Breast epithelium (tissue), 4 donors: ENCODE results near the gene NOTCH3. TPM values are rescaled to one million over a fixed set of nuclear protein-coding genes. Genes with fewer than 3 reads are reported as not detected.
A peak's percentile ranks its signal among the peaks of the same experiment; 100 is the strongest.

Experiments used
- DNase-seq, 2 donors: peaks; one replicate each; pipeline ENCODE4 v3.0.0-alpha.2; 2019; ENCODE audit warnings: low spot score in 2 of 2
- H3K27ac ChIP-seq, 2 donors: fragments of 200-600 bp; sonication (generic) in 1 of 2; one replicate each; pipeline ENCODE4 v1.5.1; 2016 to 2019; ENCODE audit warnings: mild to moderate bottlenecking in 1 of 2
- H3K27me3 ChIP-seq, 2 donors: fragments of 200-600 bp; sonication (generic) in 1 of 2; one replicate each; pipeline versions ENCODE4 v1.5.1 to v1.6.0; 2017 to 2019; ENCODE audit warnings: control low read depth in 1 of 2, mild to moderate bottlenecking in 1 of 2
- H3K36me3 ChIP-seq: fragments of 200-600 bp; one replicate; pipeline ENCODE4 v1.5.1; 2019
- H3K4me1 ChIP-seq, 2 donors: fragments of 200-600 bp; sonication (generic); one replicate each; pipeline ENCODE4 v1.5.1; 2016 to 2019; ENCODE audit warnings: control low read depth in 1 of 2
- H3K4me3 ChIP-seq, 3 donors: fragments of 200-600 bp; sonication (generic); 1 replicate in 2 of 3; 2 replicates in 1 of 3; pipeline ENCODE4 v1.5.1; 2016 to 2019; ENCODE audit warnings: mild to moderate bottlenecking in 3 of 3, moderate library complexity in 2 of 3
- H3K9me3 ChIP-seq, 2 donors: fragments of 200-600 bp; sonication (generic) in 1 of 2; one replicate each; pipeline ENCODE4 v1.5.1; 2016 to 2019; ENCODE audit warnings: control low read depth in 1 of 2
- POLR2A ChIP-seq: fragments of 450-650 bp; IDR thresholded peaks from one replicate; pipeline ENCODE4 v1.6.1; 2016; ENCODE audit warnings: antibody characterized with exemption, mild to moderate bottlenecking, moderate library complexity
- POLR2AphosphoS5 ChIP-seq, 3 donors: sonication (generic); formaldehyde crosslinking; IDR thresholded peaks; one replicate each; pipeline ENCODE4 v1.6.1; 2017; ENCODE audit warnings: antibody characterized with exemption in 3 of 3
- intact Hi-C: fragments of 100-400 bp; cut with DNase I; formaldehyde crosslinking; loops from one replicate; pipeline ENCODE4 v1.15.1; 2023; ENCODE audit warnings: low total_unique reads
- total RNA-seq, 3 donors: library from RNA; depleted of rRNA; stranded (reverse); fragments of >200 nt; gene quantifications; one replicate each; pipeline ENCODE4 v1.1.0, GENCODE V29; 2016
- TF ChIP-seq, protein P1 (sequence below), 3 donors: fragments of 450-650 bp; IDR thresholded peaks; one replicate each; pipeline ENCODE4 v1.5.1; 2016 to 2017; ENCODE audit warnings: antibody characterized with exemption in 3 of 3, mild to moderate bottlenecking in 3 of 3, moderate library complexity in 3 of 3

Gene NOTCH3
- total RNA-seq, 3 donors from 2014 or later = 22.0 to 36.4 (median 22.7) TPM

GRCh38 chr19:15118789-15119494 lies 81.9 kb downstream of the NOTCH3 start:
- no peak for TF ChIP-seq POLR2A
- TF ChIP-seq, protein P1, sequence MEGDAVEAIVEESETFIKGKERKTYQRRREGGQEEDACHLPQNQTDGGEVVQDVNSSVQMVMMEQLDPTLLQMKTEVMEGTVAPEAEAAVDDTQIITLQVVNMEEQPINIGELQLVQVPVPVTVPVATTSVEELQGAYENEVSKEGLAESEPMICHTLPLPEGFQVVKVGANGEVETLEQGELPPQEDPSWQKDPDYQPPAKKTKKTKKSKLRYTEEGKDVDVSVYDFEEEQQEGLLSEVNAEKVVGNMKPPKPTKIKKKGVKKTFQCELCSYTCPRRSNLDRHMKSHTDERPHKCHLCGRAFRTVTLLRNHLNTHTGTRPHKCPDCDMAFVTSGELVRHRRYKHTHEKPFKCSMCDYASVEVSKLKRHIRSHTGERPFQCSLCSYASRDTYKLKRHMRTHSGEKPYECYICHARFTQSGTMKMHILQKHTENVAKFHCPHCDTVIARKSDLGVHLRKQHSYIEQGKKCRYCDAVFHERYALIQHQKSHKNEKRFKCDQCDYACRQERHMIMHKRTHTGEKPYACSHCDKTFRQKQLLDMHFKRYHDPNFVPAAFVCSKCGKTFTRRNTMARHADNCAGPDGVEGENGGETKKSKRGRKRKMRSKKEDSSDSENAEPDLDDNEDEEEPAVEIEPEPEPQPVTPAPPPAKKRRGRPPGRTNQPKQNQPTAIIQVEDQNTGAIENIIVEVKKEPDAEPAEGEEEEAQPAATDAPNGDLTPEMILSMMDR (IDR thresholded peaks at IDR 0.05) = no peak
- Histone ChIP-seq H3K36me3 (peaks cover 3% of the 10 kb centered on the region), H3K27me3 (no peaks in the 10 kb centered on the region), H3K4me3 (no peak overlapping the region), H3K27ac (no peak overlapping the region), H3K4me1 (no peaks in the 10 kb centered on the region), H3K9me3 (no peaks in the 10 kb centered on the region)
- DNase-seq = no peak
- intact Hi-C loops = no loop called here

GRCh38 chr19:15118248-15118647 lies 82.5 kb downstream of the NOTCH3 start:
- Histone ChIP-seq H3K27me3 (no peaks in the 10 kb centered on the region), H3K27ac (no peak overlapping the region), H3K4me3 (no peak overlapping the region), H3K9me3 (no peaks in the 10 kb centered on the region), H3K4me1 (no peaks in the 10 kb centered on the region), H3K36me3 (peaks cover 3% of the 10 kb centered on the region)
- no peak for DNase-seq
- intact Hi-C loops = no loop called here
- no peak for TF ChIP-seq POLR2A
- no peak for TF ChIP-seq POLR2AphosphoS5 (IDR thresholded peaks at IDR 0.05)
- TF ChIP-seq, protein P1 (IDR thresholded peaks at IDR 0.05) = no peak

- H3K9me3 ChIP-seq = no peaks in the 10 kb centered on the region
- no peak overlapping the region for H3K4me3 ChIP-seq
- H3K36me3 ChIP-seq = peaks cover 3% of the 10 kb centered on the region
- no peak overlapping the region for H3K27ac ChIP-seq
- H3K4me1 ChIP-seq = no peaks in the 10 kb centered on the region
- TF ChIP-seq, protein P1 (IDR thresholded peaks at IDR 0.05) = no peak
- TF ChIP-seq POLR2AphosphoS5 (IDR thresholded peaks at IDR 0.05) (no peak), POLR2A (no peak)
- DNase-seq = no peak
- intact Hi-C loops = no loop called here
- no peaks in the 10 kb centered on the region for H3K27me3 ChIP-seq
Measured at GRCh38 chr19:15116856-15117255, 83.9 kb downstream of the NOTCH3 start.

- Histone ChIP-seq H3K27me3 (no peaks in the 10 kb centered on the region), H3K4me3 (no peak overlapping the region), H3K36me3 (peaks cover 3% of the 10 kb centered on the region), H3K27ac (peak overlapping the region in 1 of 2 donors; percentile 56), H3K9me3 (no peaks in the 10 kb centered on the region), H3K4me1 (no peaks in the 10 kb centered on the region)
- TF ChIP-seq POLR2AphosphoS5 (IDR thresholded peaks at IDR 0.05) (no peak), POLR2A (no peak)
- TF ChIP-seq, protein P1 (IDR thresholded peaks at IDR 0.05) = no peak
- DNase-seq = no peak
- intact Hi-C loops = no loop called here
Measured at GRCh38 chr19:15115762-15116615, 84.8 kb downstream of the NOTCH3 start.

GRCh38 chr19:15115080-15115479 lies 85.7 kb downstream of the NOTCH3 start:
- TF ChIP-seq POLR2AphosphoS5 (IDR thresholded peaks at IDR 0.05) = no peak
- TF ChIP-seq, protein P1 (IDR thresholded peaks at IDR 0.05) = no peak
- no peak for TF ChIP-seq POLR2A
- peak overlapping the region; percentile 29 to 56 for H3K27ac ChIP-seq
- no peaks in the 10 kb centered on the region for H3K27me3 ChIP-seq
- no peaks in the 10 kb centered on the region for H3K9me3 ChIP-seq
- intact Hi-C loops = no loop called here
- no peak for DNase-seq
- no peak overlapping the region for H3K4me3 ChIP-seq
- no peaks in the 10 kb centered on the region for H3K4me1 ChIP-seq
- H3K36me3 ChIP-seq = peaks cover under 1% of the 10 kb centered on the region
